CD4-positive, alpha-beta T cell treated with Interleukin-17A for 4 hours (primary cell): ENCODE data around the gene DLGAP3.

ENCODE experiments used
- DNase-seq: peaks from one replicate; pipeline ENCODE4 v3.0.0-alpha.2; 2020; ENCODE audit warnings: mixed read lengths

The DLGAP3 gene

DNA sequence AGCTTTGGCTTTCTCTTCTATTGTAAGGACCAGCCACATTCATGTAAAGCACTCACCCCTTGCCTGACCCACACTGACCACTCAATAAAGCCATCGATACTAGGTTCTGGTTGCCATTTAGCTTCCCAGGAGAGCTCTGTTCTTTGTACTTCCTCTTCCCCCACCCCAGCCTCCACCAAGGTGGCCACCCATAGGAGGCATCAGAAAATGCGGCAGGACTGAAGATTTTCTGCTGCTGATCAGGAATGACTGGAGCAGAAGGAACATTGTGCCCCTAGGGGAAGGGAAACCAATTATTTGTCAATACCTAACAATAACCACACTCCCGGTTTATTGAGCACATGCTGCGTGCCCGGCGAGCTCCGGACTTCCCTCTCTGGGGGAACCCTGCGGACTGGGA lies 64.7 kb downstream of the DLGAP3 start:
- no peak for DNase-seq

DNA sequence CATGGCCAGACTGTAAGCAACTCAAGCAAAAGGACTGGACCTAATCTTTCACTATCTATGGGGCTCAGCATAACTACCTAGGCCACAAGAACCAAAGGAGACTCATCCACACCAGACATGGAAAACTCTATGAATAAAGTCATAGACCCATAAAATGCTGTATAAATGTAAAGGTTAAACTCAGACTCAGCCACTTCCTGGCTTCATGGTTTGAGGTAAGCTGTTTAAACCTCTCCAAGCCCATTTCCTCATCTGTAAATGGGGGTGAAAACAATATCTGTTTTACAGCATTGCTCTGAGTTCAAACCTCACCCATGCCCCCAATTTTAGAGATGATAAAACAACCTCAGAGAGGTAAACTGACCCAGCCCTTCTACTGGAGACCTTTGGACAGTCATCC lies 65.9 kb downstream of the DLGAP3 start:
- no peak for DNase-seq

DNA sequence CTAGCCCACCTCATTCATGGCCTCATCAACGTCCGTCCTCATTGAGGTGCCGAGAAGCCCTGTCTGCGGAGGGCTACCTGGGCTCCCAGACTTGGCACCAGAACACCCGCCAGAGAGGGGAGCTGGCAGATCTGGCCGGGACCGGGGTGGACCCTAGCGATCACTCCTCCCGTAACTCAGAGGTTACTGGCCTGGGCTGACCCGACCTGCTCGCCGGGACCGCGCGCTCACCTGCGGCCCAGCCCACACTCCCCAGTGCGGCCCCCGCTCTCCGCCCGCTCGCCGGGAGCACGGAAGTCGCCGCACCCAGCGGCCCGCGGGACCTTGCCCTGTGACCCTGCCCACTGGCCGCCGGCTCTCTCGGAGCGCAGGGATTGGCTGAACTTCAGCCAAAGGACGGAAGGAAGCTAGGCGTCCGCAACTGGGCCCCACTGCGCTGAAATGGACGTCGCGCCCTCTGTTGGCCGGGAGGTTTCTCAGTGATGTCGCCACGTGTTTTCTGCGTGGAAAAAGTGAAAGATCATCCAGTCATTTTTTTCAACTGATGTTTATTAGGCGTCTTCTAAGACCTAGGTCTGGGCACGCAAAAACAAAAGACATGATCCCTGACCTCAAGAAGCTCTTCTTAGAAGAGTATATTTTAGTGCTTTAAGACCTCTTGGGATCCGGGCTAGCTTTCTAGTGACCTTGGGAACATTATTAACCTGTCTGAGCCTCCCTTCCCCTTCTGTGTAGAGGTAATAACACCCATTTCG lies 69.8 kb downstream of the DLGAP3 start, which contains the start of gene SMIM12:
TSS of gene SMIM12 (minus strand) at position 304 of the 755 bp plus-strand sequence. CDS start 3,772 bp downstream, outside the sequence.
- DNase-seq: peak; percentile 93

DNA sequence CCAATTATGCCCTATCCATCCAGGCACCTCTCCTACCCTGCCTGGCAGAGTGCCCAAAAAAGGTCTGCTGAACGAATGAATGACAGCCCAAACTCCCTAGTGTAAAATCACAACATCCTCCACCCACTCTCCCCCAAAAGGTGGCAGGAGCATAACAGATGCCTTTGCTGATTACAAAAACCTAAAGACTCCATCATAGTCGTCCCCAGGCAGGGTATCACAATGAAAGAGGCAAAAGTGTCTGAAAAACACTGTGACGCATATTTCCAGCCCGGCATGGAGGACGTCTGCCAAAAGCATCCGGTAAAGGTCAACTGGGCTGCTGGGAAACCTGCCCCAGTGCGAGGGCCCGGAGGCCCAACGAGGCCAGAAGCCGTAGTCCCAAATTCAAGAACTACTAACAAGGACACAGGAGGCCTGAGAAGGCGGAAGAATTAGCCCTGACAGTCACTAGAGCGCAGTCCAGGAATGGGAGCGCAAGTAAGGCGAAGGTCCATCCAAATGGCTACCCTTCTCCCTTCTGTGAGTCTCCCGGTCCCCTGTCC lies 70.5 kb downstream of the DLGAP3 start:
- peak; percentile 48 for DNase-seq

DNA sequence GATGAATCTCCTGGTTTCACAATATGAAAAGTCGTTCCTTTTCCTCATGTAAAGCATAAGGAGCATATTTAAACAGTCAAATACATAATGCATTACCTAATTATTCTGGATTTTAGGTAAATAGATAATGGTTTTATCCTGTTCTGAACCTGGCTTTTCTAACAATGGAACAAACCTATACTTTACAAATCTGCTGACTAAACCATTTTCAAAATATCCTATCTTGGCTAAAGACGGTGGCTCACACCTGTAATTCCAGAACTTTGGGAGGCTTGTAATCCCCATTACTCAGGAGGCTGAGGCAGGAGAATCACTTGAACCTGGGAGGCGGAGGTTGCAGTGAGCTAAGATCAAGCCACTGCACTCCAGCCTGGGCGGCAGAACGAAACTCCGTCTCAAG lies 72.8 kb downstream of the DLGAP3 start:
- DNase-seq: no peak

DNA sequence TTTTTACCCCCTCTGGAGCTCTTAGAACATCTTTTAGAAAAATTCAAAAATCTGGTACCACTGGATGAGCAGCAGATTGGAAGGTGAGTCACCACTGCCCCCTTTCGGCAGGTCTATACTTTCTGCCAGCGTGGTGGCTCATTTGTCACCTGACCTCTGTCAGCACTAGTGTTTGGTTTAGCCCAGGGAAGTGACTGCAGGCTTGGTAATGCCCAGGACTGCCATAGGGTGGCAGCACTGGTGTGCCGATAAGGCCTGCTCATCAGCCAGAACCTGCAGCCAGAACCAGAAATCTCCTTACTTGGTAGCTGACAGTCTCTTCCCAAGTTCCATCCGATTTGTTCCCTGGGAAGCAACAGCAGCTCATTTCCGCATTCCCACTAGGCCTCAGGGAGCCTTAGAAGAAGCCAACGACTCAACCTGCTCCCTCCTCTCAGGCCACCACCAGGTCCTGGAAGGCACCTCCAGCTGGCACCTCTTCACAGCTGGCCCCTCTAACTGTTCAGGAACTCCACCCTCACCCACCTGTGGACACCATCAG lies 76.7 kb downstream of the DLGAP3 start:
- DNase-seq: peak; percentile 86

DNA sequence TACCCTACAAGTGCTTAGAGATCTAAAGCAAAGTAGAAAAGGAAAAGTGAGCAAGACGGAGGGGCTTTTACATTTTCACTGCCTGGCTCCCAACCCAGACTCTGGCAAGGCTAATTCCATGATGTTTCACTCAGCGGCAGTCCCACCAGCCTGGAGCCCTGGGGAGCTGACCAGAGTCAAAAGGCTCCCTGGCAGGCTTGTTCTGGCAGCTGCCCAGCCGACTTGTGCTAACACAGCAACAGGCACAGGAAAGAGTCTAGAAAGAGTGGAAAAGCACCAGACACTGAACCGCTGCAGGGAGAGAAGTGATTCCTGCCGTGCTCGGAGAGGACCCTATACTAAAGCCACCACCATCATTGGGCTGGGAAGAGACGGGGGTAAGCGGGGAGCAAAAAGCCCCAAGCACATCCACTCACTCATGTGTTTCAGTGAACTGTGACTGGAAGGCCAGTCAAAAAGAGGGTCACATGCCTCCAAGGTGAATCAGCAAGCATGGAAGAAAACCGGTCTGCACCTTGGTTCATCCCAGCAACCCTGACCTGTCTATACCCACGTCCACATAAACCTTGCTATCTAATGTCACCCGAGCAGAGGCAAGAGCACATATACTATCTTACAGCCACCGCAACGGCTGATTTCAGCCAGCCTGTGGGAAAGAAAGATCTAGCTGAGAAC lies 77.9 kb downstream of the DLGAP3 start:
- no peak for DNase-seq

DNA sequence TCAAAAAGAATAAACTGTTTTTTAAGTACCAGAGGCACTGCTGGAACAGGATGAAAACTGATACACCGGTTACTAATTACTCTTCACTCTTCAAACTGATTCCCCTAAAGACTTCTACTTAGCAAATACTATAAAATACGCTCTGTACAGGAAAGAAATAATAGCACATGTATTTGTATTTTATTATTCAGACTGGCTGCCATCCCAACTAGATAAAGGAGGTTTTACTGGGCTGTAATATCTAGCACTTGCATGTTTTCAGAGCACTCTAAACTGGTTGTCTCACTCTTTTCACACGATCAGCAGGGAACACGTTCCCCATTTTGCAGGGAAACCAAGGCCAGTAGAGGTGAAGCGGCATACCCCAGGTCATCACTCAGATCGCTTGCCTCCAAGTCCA lies 79.1 kb downstream of the DLGAP3 start:
- no peak for DNase-seq

DNA sequence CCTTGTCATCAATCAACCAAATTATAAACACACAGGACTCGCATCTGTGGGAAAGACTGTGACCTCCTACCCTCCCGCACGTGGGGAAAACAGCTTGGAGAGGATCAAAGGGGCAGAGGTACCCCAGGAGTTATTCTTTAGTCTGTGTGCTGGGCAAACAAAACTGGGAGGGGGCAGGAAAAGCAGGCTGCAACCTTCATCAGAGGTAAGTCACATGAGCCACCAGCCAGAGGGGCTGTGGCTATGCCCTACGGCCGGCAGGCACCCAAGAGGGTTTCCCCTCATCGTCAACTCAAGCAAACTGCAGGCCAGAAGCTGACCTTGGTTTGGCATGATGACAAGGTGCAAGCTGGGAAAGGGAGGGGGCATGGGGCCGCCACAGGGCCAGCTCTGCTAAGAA lies 82.4 kb downstream of the DLGAP3 start:
- no peak for DNase-seq

DNA sequence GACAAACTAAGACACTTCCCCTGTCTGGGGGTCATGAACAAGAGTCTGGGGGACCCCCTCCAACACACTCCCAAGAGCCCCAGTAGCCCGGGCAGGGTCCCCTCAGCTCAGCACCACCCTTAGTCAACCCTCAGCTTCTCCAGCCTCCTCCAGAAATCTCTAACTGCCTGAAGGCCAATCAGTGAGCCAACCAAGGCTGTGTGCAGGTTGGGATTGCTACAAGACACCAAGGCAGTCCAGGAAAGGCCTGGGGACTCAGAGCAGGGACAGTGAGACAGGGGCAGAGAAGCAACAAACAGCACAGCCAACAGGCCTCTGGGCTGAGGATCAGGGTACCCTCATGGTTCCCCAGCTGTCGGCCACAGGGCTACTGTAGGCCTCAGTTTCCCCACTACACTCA lies 83.2 kb downstream of the DLGAP3 start:
- no peak for DNase-seq

DNA sequence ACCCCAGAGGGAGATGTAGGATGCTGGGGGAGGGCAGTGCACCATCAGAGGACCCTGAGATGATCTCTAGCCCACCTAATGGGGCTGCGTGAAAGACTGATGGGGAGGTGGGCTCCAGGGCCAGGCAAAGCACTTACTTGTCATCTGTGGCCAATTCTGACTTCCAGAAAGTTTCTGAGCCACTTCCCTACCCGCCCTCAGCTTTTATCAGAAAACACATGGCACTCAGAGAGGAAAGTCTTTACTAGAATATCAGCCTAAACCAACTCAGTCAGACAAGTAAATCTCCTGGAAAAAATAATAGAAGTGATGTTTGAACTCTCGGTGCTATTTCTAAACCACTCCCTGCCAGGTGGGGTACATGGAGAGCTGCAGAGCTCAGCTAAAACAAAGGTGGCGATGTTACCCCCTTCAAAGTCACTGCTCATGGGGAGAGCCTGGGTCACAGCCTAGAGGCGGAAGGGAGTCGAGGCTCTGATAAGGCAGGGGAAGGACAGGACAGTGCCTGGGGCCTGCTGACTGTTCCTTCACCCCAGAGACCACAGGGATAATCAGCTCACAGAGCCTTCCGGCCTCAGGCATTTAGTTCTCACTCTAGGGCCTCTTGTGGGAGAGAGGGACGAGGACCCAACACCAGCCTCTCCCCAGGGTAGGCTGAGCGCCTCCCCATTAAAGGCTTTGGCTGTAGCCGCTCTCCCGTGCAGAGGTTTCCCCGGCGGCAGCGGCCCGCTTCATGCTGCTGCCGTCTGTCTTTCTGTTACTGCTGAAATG lies 84.1 kb downstream of the DLGAP3 start:
- DNase-seq: no peak

DNA sequence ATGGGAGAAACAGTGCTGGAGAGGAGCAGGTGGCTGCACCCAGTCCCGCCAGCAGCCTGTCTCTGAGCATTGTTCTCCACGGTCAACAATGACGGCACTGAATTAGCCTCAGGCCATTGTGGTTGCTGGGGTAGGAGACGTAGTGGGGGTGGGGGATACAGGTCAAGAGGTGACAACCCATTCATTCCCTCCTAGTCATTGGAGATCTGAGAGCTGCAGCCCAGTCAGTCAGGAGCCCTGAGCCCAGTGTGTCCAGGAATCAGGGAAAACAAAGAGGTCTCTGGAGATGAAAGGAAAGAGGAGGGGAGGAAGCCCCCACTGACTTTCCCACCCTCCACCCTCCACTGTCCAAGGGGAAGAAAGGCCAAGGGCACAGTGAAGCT lies 85.2 kb downstream of the DLGAP3 start:
- no peak for DNase-seq

DNA sequence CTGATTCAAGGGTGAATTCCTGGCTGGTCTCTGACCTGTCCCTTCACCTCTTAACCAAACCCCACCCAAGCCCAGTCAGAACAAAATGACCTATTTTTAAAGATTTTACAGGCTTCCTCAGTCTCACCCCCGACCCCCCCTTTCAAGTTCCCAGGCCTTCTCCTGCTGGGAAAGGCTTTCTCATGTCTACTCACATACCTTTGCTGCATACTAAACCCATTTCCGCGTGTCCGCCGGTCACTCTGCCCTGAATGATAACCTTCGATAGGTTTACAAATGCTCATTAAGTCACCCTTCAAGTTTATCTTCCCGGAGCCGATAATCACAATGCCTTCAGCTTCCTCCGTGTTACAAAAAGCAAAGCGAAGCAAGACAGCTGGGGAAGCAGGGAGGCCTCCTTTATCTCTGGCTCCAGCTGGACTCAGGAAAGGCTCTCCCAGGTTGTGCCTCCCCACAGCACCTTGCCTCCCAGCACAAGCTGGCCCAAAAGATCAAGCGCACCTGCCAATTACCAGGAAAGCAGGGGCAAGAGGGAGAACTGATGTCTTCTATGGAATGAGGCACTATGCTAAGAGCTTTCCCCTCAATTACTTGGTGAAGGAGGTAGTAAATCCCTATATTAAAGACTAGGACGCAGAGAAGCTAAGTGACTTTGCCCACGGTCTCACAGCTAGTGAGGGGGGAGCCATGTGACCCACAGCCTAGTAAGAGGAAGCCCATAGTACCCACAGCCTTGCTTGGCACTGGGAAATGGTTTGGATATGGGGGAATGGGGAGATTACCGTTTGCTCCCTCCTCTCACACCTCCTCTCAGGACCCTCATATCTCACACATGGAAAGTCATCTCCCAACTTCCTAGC lies 85.8 kb downstream of the DLGAP3 start:
- DNase-seq: no peak

DNA sequence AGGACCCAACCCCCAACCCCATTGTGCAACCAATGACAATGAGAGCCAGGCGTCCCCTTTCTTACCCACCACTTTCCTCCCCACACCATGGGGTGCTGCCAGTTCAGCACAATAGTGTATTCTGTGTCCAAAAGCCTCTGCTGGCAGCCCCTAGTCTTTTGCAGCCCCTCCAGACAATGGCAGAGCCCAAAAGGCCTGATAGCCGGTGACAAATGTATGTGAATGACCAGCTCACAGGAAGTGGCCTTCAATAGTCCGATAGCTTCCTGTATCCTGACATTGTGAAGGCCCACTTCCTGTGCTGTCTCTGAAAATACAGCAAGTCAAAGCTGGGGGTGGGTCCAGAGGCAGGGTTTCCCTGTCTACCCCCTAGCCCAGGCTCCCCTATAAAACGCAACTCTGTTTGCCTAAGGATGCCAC lies 86.5 kb downstream of the DLGAP3 start:
- no peak for DNase-seq

DNA sequence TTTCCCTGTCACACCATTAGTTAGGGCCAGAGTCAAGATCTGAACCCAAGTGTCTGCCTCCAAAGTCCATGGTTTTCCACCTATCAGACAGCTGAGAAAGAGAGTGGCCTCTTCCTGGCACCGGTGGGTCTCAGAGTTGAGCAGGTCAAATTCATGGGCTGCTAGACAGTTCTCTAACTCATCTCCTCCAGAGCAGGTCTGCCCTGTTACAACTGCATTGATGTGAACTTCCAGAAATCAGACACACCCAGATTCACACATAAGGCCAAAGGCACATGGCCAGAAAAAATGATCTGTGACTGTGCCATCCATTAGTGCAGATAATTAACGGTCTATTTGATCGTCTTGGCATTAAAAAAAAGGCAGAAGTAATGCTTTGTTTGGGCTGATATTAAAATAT lies 87.4 kb downstream of the DLGAP3 start:
- DNase-seq: no peak

DNA sequence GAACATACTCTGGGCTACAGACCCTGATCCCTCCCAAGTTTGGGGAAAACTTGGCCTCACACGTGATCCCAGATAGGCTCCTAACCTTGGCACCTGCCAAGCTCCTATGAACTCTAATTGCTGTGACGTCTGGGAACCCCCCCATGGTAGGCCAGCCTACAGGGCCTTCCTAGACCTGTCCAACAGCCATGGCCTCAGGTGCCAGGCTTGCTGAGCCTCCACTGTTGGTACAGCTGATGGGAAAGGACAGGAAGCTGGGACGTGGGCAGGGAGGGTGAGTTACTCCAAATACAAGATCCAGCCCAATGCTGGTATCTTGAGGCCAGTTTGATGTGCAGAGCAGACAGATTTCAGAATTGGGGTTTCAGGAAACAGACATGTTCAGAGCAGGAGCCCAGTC lies 89.0 kb downstream of the DLGAP3 start:
- DNase-seq: no peak

DNA sequence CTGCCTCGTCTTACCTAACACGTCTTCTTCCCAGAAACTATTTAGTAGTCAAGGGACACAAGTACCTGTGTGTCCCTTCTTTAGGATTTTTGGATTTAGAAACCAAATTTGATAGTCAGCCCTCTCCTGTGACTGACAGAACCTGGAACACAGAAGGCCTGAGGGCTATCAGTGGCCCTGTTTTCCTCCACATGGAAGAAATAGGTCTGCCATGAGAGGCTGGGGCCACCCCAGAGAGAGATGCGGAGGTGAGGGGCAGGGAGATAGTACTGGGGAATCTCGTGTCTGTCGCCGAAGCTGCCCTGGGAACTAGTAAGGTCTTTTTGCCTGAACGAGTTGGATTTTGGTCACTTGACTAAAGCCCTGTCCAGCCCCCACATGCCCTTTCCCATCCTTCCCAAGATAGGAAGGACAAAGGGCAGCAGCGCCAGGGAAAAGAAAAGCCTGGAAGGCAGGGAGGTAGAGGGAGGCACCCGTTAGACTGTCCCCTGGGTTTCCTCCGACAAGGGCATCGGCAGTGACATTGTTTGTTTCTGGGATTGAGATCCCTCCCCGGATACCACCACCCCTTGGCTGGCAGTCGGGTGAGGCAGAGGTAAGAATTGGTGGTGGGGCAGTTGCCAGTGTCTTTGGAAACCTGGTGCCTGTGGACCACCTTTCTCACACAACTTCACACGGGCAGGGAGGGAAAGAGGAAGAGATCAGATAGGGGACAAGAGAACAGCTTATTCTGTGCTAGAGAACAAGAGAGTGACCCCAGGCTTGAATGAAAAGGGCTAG lies 89.7 kb downstream of the DLGAP3 start:
- no peak for DNase-seq

DNA sequence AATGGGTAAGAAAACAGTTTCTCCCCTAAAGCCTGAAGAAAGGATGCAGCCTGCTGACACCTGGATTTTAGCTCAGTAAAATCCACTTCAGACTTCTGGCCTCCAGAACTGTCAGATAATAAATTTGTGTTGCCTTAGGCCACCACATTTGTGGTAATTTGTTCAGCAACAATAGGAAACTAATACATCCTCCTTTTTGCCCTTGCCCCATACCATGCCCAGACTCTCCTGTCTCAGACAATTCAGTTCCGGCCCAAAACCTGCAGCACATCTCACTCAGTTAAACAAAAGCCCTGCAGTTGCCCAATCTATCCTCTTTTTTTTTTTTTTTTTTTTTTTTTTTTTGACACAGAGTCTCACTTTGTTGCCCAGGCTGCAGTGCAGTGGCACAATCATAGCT lies 95.7 kb downstream of the DLGAP3 start:
- DNase-seq: no peak

DNA sequence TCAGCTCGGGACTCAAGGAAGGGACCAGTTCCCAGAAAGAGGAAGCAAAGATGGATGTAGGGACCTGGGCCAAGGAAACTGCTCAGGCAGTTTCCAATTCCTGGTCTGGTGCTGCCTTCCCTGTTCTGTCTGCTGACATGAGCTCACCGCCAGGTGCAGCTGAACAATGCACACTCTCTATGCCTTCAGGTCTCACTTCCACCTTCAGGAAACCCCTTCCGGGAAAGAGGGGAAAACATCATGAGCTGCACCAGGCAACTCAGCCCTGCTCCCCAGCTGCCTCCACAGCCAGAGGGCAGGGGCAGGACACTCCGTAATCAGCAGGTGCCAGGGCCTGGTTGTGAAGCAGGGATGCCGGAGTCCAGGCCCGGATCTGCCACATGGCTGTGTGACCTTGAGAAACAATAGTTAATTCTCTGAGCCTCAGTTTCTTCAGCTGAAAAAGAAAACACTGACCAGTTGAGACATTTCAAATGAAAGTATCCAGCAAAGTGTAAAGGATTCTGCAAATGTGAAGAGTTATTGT lies 97.7 kb downstream of the DLGAP3 start:
- DNase-seq: no peak

DNA sequence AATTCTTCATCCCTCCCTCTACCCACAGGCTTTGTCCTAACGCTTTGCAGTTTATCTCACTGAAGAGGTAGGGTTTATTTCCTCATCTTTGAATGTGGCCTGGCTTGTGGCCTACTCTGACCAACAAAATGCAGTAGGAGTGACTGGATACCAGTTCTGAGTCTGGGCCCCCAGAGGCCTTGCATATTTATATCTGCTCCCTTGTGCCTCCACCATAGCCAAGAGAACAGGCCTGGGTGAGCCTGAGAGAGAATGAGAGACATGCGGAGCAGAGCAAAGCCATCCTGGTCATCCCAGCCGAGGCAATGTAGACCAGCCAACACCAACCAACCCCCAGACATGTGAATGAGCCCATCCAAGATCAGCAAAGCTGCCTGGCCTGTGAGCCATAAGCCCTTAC lies 100.2 kb downstream of the DLGAP3 start:
- DNase-seq: no peak

DNA sequence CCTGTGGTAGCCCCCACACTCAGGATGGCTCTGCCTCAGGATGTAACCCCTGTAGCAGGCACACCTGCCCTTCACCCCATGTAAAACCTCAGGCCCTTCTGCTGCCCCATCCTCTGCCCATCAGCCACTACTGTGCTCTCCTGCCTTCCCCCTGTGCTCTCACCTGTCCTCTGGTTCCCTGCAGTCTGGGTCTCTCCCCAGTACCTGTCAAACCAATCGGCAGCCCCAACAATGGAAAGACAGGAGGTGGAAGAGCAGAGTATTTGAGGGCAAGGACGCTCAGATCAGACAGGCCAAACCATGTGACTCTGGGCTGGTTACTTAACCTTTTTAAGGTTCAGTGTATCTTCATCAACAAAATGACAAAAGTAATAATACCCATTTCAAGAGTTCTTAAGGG lies 100.8 kb downstream of the DLGAP3 start:
- DNase-seq: no peak
